HG02623 (cell line): ENCODE results near the gene GSS.

Experiments
- ATAC-seq: cut with Tn5 transposase; IDR thresholded peaks from one replicate; pipeline ENCODE4 v1.9.1; 2021; ENCODE audit warnings: moderate library complexity; ENCODE audit not compliant: unreplicated experiment

The GSS gene

GRCh38 chr20:34993941-34994508, 38.4 kb upstream of the GSS start:
- no peak for ATAC-seq

- ATAC-seq = no peak
Observed at GRCh38 chr20:34992751-34993417, 37.3 kb upstream of the GSS start.

GRCh38 chr20:34990661-34991214, 35.1 kb upstream of the GSS start:
- ATAC-seq = no peak

GRCh38 chr20:34990231-34990630, 34.6 kb upstream of the GSS start:
- no peak for ATAC-seq

- no peak for ATAC-seq
Observed at GRCh38 chr20:34989670-34990069, 34.1 kb upstream of the GSS start.

GRCh38 chr20:34989118-34989517, 33.5 kb upstream of the GSS start:
- no peak for ATAC-seq

- ATAC-seq = no peak
Observed at GRCh38 chr20:34988191-34988540, 32.6 kb upstream of the GSS start.

GRCh38 chr20:34987288-34988190, 31.9 kb upstream of the GSS start:
- no peak for ATAC-seq

- ATAC-seq = no peak
Observed at GRCh38 chr20:34986311-34987287, 31.0 kb upstream of the GSS start.

- ATAC-seq = no peak
Observed at GRCh38 chr20:34985461-34986310, 30.1 kb upstream of the GSS start.

GRCh38 chr20:34984756-34985261, 29.2 kb upstream of the GSS start:
- no peak for ATAC-seq

GRCh38 chr20:34983995-34984735, 28.6 kb upstream of the GSS start:
- ATAC-seq = no peak

GRCh38 chr20:34983089-34983820, 27.6 kb upstream of the GSS start:
- no peak for ATAC-seq

- ATAC-seq = no peak
Observed at GRCh38 chr20:34982270-34983088, 26.9 kb upstream of the GSS start.

GRCh38 chr20:34980543-34981233, 25.1 kb upstream of the GSS start:
- ATAC-seq = no peak

GRCh38 chr20:34979366-34980153, 24.0 kb upstream of the GSS start:
- no peak for ATAC-seq
